PC-3 (cell line): ENCODE measurements around the gene IL20RB. TPM values are rescaled to one million over a fixed set of nuclear protein-coding genes. Genes with fewer than 3 reads are reported as not detected.

ENCODE experiments used
- total RNA-seq: library from RNA; depleted of rRNA; stranded (reverse); fragments of >200 nt; gene quantifications from 2 replicates; pipeline ENCODE4 v1.2.3, GENCODE V29; 2014; rRNA removed

The IL20RB gene
- total RNA-seq, 1 experiment from 2014 or later: 0.73 TPM

Other genes starting within 250 kb of the IL20RB start
- 13.1 and 14.6 TPM in 2 replicates for gene STAG1, start 205.6 kb upstream of the IL20RB start, total RNA-seq
- gene SLC35G2, start 138.9 kb upstream of the IL20RB start, total RNA-seq: 1.8 and 3.7 TPM in 2 replicates
- gene NCK1, start 95.8 kb upstream of the IL20RB start, total RNA-seq: 15.3 and 16.5 TPM in 2 replicates